Right atrium auricular region (tissue), 2 donors: ENCODE data around the gene CCL16. TPM values are rescaled to one million over a fixed set of nuclear protein-coding genes. Genes with fewer than 3 reads are reported as not detected.
A peak's percentile ranks its signal among the peaks of the same experiment; 100 is the strongest.
"Not testable (repeated sequence)": the region's sequence is repeated elsewhere in the genome, so short reads cannot be mapped to it uniquely, and the experiment has no call there.

Source experiments
- DNase-seq: peaks from one replicate; pipeline ENCODE4 v3.0.0-alpha.2; 2019; ENCODE audit warnings: low spot score
- H3K27ac ChIP-seq, 2 donors: fragments of 200-600 bp; sonication (generic); 1 replicate in 1 of 2; 2 replicates in 1 of 2; pipeline ENCODE4 v1.5.1; 2016 to 2019
- H3K27me3 ChIP-seq, 2 donors: fragments of 200-600 bp; sonication (generic); one replicate each; pipeline versions ENCODE4 v1.5.1 to v1.6.0; 2017 to 2019
- H3K36me3 ChIP-seq: fragments of 200-600 bp; sonication (generic); one replicate; pipeline ENCODE4 v1.5.1; 2016
- H3K4me1 ChIP-seq, 2 donors: fragments of 200-600 bp; sonication (generic); one replicate each; pipeline versions ENCODE4 v1.5.1 to v1.6.0; 2017 to 2019
- H3K4me3 ChIP-seq, 2 donors: fragments of 200-600 bp; sonication (generic); 1 replicate in 1 of 2; 2 replicates in 1 of 2; pipeline ENCODE4 v1.5.1; 2017 to 2019; ENCODE audit warnings: mild to moderate bottlenecking in 1 of 2, moderate library complexity in 1 of 2
- H3K9me3 ChIP-seq, 2 donors: fragments of 200-600 bp; sonication (generic); one replicate each; pipeline ENCODE4 v1.5.1; 2019
- CTCF ChIP-seq, 2 donors: fragments of 200-600 bp; sonication (generic); IDR thresholded peaks; one replicate each; pipeline ENCODE4 v1.5.1; 2019; ENCODE audit warnings: antibody characterized with exemption in 2 of 2
- total RNA-seq, 2 donors: library from RNA; depleted of rRNA; stranded (reverse); fragments of >200 nt; gene quantifications; one replicate each; pipeline ENCODE4 v1.1.0, GENCODE V29; 2016

The CCL16 gene
- total RNA-seq, 2 donors from 2014 or later, result not detected

- H3K4me3 ChIP-seq, result no peak overlapping the region
- TF ChIP-seq CTCF (IDR thresholded peaks at IDR 0.05), result no peak
- no peaks in the 10 kb centered on the region for H3K4me1 ChIP-seq
- H3K27me3 ChIP-seq, result no peaks in the 10 kb centered on the region
- DNase-seq, result no peak
- no peaks in the 10 kb centered on the region for H3K36me3 ChIP-seq
- no peak overlapping the region for H3K27ac ChIP-seq
- no peaks in the 10 kb centered on the region for H3K9me3 ChIP-seq
These were observed 37.1 kb downstream of the CCL16 start for GRCh38 chr17:35944151-35944550.

GRCh38 chr17:35943537-35943936, 37.8 kb downstream of the CCL16 start, which contains the start of gene LYZL6:
Gene LYZL6 (minus strand): TSS chr17:35943713. CDS start chr17:35939356, 4,357 bp downstream.
- Histone ChIP-seq H3K27me3 (no peaks in the 10 kb centered on the region), H3K4me3 (no peak within 1 kb of the TSS), H3K4me1 (no peaks in the 10 kb centered on the region), H3K36me3 (no peaks in the 10 kb centered on the region), H3K27ac (no peak within 1 kb of the TSS), H3K9me3 (no peaks in the 10 kb centered on the region)
- no peak for TF ChIP-seq CTCF (IDR thresholded peaks at IDR 0.05)
- no peak for DNase-seq

GRCh38 chr17:35942588-35943186, 38.6 kb downstream of the CCL16 start:
- TF ChIP-seq CTCF (IDR thresholded peaks at IDR 0.05), result no peak
- Histone ChIP-seq H3K9me3 (no peaks in the 10 kb centered on the region), H3K4me1 (no peaks in the 10 kb centered on the region), H3K36me3 (no peaks in the 10 kb centered on the region), H3K4me3 (no peak overlapping the region), H3K27me3 (no peaks in the 10 kb centered on the region), H3K27ac (no peak overlapping the region)
- DNase-seq, result no peak

GRCh38 chr17:35938492-35938891, 42.8 kb downstream of the CCL16 start:
- not testable (repeated sequence) for H3K36me3 ChIP-seq, H3K27ac ChIP-seq, H3K4me3 ChIP-seq, H3K9me3 ChIP-seq, DNase-seq, H3K4me1 ChIP-seq, H3K27me3 ChIP-seq

GRCh38 chr17:35936063-35936462, 45.2 kb downstream of the CCL16 start:
- Histone ChIP-seq H3K4me3 (no peak overlapping the region), H3K36me3 (no peaks in the 10 kb centered on the region), H3K27me3 (no peaks in the 10 kb centered on the region), H3K4me1 (peaks cover 0 to 12% of the 10 kb centered on the region in 2 donors), H3K27ac (no peak overlapping the region), H3K9me3 (no peaks in the 10 kb centered on the region)
- no peak for TF ChIP-seq CTCF (IDR thresholded peaks at IDR 0.05)
- DNase-seq, result no peak

- H3K36me3 ChIP-seq, result no peaks in the 10 kb centered on the region
- H3K27me3 ChIP-seq, result no peaks in the 10 kb centered on the region
- no peaks in the 10 kb centered on the region for H3K9me3 ChIP-seq
- peak; percentile 61 for DNase-seq
- H3K4me3 ChIP-seq, result no peak overlapping the region
- no peak for TF ChIP-seq CTCF (IDR thresholded peaks at IDR 0.05)
- H3K27ac ChIP-seq, result no peak overlapping the region
- H3K4me1 ChIP-seq, result peaks cover 0 to 25% of the 10 kb centered on the region in 2 donors
These were observed 46.5 kb downstream of the CCL16 start for GRCh38 chr17:35934760-35935159.
